GM18873 (cell line): ENCODE data around the gene AASDHPPT.

ENCODE experiments used
- ATAC-seq: cut with Tn5 transposase; IDR thresholded peaks from one replicate; pipeline ENCODE4 v1.9.1; 2021; ENCODE audit warnings: mild to moderate bottlenecking, moderate library complexity, moderate number of reproducible peaks; ENCODE audit not compliant: unreplicated experiment, low FRiP score

The AASDHPPT gene

GRCh38 chr11:106082096-106082495, 4.6 kb downstream of the AASDHPPT start:
- no peak for ATAC-seq

- no peak for ATAC-seq
Measured at GRCh38 chr11:106086135-106086534, 8.7 kb downstream of the AASDHPPT start.

- no peak for ATAC-seq
Measured at GRCh38 chr11:106086850-106087249, 9.4 kb downstream of the AASDHPPT start.

- ATAC-seq: no peak
Measured at GRCh38 chr11:106087815-106088435, 10.5 kb downstream of the AASDHPPT start.

GRCh38 chr11:106088896-106089295, 11.4 kb downstream of the AASDHPPT start:
- ATAC-seq: no peak

GRCh38 chr11:106091480-106092123, 14.1 kb downstream of the AASDHPPT start:
- peak; percentile 99 for ATAC-seq

- no peak for ATAC-seq
Measured at GRCh38 chr11:106092446-106092845, 15.0 kb downstream of the AASDHPPT start.

GRCh38 chr11:106098893-106099553, 21.6 kb downstream of the AASDHPPT start:
- ATAC-seq: no peak

GRCh38 chr11:106101370-106101769, 23.9 kb downstream of the AASDHPPT start:
- no peak for ATAC-seq

GRCh38 chr11:106101819-106102218, 24.4 kb downstream of the AASDHPPT start:
- no peak for ATAC-seq

GRCh38 chr11:106105986-106106385, 28.5 kb downstream of the AASDHPPT start:
- no peak for ATAC-seq

GRCh38 chr11:106121570-106122320, 44.3 kb downstream of the AASDHPPT start:
- ATAC-seq: no peak

- no peak for ATAC-seq
Measured at GRCh38 chr11:106127604-106128003, 50.1 kb downstream of the AASDHPPT start.

- no peak for ATAC-seq
Measured at GRCh38 chr11:106128740-106129139, 51.3 kb downstream of the AASDHPPT start.

GRCh38 chr11:106131998-106132397, 54.5 kb downstream of the AASDHPPT start:
- no peak for ATAC-seq

- no peak for ATAC-seq
Measured at GRCh38 chr11:106132582-106133354, 55.3 kb downstream of the AASDHPPT start.

GRCh38 chr11:106133529-106133928, 56.1 kb downstream of the AASDHPPT start:
- ATAC-seq: no peak

- no peak for ATAC-seq
Measured at GRCh38 chr11:106137061-106137460, 59.6 kb downstream of the AASDHPPT start.

GRCh38 chr11:106137758-106138157, 60.3 kb downstream of the AASDHPPT start:
- no peak for ATAC-seq
